ENCODE results near the gene LRRFIP1.

DNA sequence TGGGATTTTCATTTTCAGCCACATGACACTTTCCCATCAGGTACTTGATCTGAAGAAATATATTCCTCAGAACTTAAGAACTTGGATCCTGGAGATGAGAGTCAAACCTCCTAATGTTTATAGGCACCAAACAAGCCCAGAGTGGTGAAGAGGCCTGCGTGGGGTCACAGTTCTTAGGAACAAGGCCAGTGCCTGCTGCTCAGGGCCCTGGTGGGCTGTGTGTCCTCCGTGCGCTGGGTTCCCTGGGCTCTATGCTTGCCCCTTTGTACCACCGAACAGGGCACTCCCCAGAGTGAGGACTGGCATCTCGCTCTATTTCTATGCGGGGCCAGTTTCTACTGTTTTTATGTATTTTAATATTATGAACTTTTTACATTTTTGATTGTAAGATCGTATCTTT lies 95.2 kb downstream of the LRRFIP1 start:
- no peak for TF ChIP-seq EZH2 (IDR thresholded peaks at IDR 0.05; ENCODE audit: borderline replicate concordance, control insufficient read depth, low read depth, low read length)
- TF ChIP-seq, protein P1, sequence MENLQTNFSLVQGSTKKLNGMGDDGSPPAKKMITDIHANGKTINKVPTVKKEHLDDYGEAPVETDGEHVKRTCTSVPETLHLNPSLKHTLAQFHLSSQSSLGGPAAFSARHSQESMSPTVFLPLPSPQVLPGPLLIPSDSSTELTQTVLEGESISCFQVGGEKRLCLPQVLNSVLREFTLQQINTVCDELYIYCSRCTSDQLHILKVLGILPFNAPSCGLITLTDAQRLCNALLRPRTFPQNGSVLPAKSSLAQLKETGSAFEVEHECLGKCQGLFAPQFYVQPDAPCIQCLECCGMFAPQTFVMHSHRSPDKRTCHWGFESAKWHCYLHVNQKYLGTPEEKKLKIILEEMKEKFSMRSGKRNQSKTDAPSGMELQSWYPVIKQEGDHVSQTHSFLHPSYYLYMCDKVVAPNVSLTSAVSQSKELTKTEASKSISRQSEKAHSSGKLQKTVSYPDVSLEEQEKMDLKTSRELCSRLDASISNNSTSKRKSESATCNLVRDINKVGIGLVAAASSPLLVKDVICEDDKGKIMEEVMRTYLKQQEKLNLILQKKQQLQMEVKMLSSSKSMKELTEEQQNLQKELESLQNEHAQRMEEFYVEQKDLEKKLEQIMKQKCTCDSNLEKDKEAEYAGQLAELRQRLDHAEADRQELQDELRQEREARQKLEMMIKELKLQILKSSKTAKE (IDR thresholded peaks at IDR 0.05; ENCODE audit: low read depth, poor library complexity, severe bottlenecking) = no peak

Data from GM12878 (cell line).